GM12891 (cell line): ENCODE results near the gene CLEC3A.

Experiments
- POLR2A ChIP-seq: IDR thresholded peaks from 2 replicates; pipeline ENCODE4 v1.6.1; 2011; ENCODE audit warnings: low read depth, low read length, control low read depth
- POLR2AphosphoS5 ChIP-seq: IDR thresholded peaks from 2 replicates; pipeline ENCODE4 v1.6.1; 2011; ENCODE audit warnings: low read depth, low read length, control low read depth
- TAF1 ChIP-seq: IDR thresholded peaks from 2 replicates; pipeline ENCODE4 v1.6.1; 2011; ENCODE audit warnings: low read depth, low read length, control low read depth

DNA sequence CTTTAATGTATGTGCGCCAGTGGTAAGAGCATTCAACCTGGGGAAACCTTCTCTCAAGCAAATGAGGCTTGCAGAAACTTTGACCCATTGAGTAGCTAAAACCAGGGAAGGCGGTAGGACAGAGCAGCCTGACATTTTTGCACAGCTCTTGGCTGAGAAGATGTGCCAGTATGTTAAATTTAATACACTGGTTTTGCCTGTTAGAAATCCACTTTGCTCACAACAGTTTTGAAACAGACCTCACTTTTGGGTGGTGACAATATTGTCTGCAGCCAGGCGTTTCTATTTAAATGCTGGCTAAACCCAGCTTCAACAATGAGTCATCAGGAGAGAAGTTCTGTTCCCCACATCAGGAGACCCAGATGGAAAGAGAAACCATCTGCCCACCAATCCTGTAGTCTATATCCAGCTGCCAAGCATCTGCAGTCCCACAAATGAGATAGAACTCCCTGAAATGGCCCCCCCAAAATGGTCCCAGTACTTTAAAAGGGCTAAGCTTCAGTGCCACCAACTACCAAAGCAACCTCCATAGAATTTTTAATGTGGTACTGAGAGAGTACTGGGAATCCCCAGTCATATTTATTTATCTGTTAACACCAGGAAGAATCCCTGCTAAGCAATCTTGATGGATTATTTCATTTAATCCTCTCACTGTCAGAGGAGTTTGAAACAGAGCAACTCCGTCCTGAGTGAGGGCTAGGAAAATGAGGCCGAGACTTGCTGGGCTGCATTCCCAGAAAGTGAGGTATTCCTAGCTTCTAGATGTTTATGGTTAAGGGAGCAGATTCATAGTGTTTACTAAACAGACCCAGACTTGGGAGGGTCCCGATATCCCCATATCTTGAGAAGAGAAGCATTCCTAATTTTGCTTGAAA lies 29.0 kb upstream of the CLEC3A start:
- no peak for TF ChIP-seq TAF1
- TF ChIP-seq POLR2AphosphoS5: no peak
- TF ChIP-seq POLR2A: no peak
